HL-60 (cell line): Measurements from ENCODE around the gene PADI2.

Experiments
- DNase-seq, 2 experiments: peaks; one replicate each; pipeline ENCODE4 v3.0.0-alpha.2; 2010 to 2020; ENCODE audit warnings: low read depth in 1 of 2, low spot score in 1 of 2
- H3K27ac ChIP-seq: fragments of 250-450 bp; sonication (Bioruptor Pico); replicated peaks from 2 replicates; pipeline ENCODE4 v1.5.1; 2020; ENCODE audit warnings: mild to moderate bottlenecking, moderate library complexity
- H3K27me3 ChIP-seq: fragments of 250-450 bp; sonication (Bioruptor Pico); 2 replicates; pipeline ENCODE4 v1.5.1; 2021; ENCODE audit warnings: mild to moderate bottlenecking, moderate library complexity; ENCODE audit not compliant: insufficient read depth, poor library complexity, severe bottlenecking
- H3K4me3 ChIP-seq: replicated peaks from 2 replicates; pipeline ENCODE4 v1.5.1; 2011; ENCODE audit warnings: mild to moderate bottlenecking, control low read depth, low read length; ENCODE audit not compliant: insufficient read depth
- CTCF ChIP-seq: IDR thresholded peaks from one replicate; pipeline ENCODE4 v1.5.1; 2011; ENCODE audit warnings: low read length, control low read depth, inconsistent platforms; ENCODE audit not compliant: insufficient read depth
- GABPA ChIP-seq: IDR thresholded peaks from 2 replicates; pipeline ENCODE4 v1.6.1; 2012; ENCODE audit warnings: low read depth
- POLR2AphosphoS5 ChIP-seq: IDR thresholded peaks from 2 replicates; pipeline ENCODE4 v1.6.1; 2012; ENCODE audit warnings: low read depth
- REST ChIP-seq: IDR thresholded peaks from 2 replicates; pipeline ENCODE4 v1.6.1; 2012; ENCODE audit warnings: low read depth; ENCODE audit not compliant: insufficient replicate concordance
- SPI1 ChIP-seq: IDR thresholded peaks from 2 replicates; pipeline ENCODE4 v1.6.1; 2012; ENCODE audit warnings: low read depth, mild to moderate bottlenecking, borderline replicate concordance

PADI2 gene

GRCh38 chr1:17136145-17136544 lies 16.9 kb upstream of the PADI2 start:
- no peak for DNase-seq
- H3K27ac ChIP-seq = no peak overlapping the region
- no peak for TF ChIP-seq SPI1
- no peaks in the 10 kb centered on the region for H3K27me3 ChIP-seq
- no peak overlapping the region for H3K4me3 ChIP-seq

GRCh38 chr1:17135530-17135929 lies 16.3 kb upstream of the PADI2 start:
- TF ChIP-seq REST = no peak
- no peak for TF ChIP-seq SPI1
- no peak for TF ChIP-seq GABPA
- TF ChIP-seq POLR2AphosphoS5 = no peak
- no peak for TF ChIP-seq CTCF
- no peak for DNase-seq
- Histone ChIP-seq H3K27me3 (no peaks in the 10 kb centered on the region), H3K27ac (no peak overlapping the region), H3K4me3 (no peak overlapping the region)

GRCh38 chr1:17134724-17135123 lies 15.5 kb upstream of the PADI2 start:
- TF ChIP-seq SPI1 = no peak
- TF ChIP-seq GABPA = no peak
- no peak for TF ChIP-seq POLR2AphosphoS5
- no peak for TF ChIP-seq CTCF
- TF ChIP-seq REST = no peak
- H3K4me3 ChIP-seq = no peak overlapping the region
- no peaks in the 10 kb centered on the region for H3K27me3 ChIP-seq
- no peak overlapping the region for H3K27ac ChIP-seq
- no peak for DNase-seq

- H3K27me3 ChIP-seq = no peaks in the 10 kb centered on the region
- H3K4me3 ChIP-seq = no peak overlapping the region
- no peak for DNase-seq
- H3K27ac ChIP-seq = no peak overlapping the region
- TF ChIP-seq REST = no peak
- TF ChIP-seq POLR2AphosphoS5 = no peak
- TF ChIP-seq GABPA = no peak
- no peak for TF ChIP-seq SPI1
- TF ChIP-seq CTCF = no peak
These were observed 14.8 kb upstream of the PADI2 start for GRCh38 chr1:17134034-17134433.
